SH-SY5Y (cell line): Measurements from ENCODE around the gene CFAP141.

Experiments used
- GATA2 ChIP-seq: IDR thresholded peaks from 2 replicates; pipeline ENCODE4 v1.6.1; 2011; ENCODE audit warnings: mild to moderate bottlenecking, low read depth, low read length
- GATA3 ChIP-seq: IDR thresholded peaks from 2 replicates; pipeline ENCODE4 v1.6.1; 2011; ENCODE audit warnings: low read depth, mild to moderate bottlenecking, low read length, moderate library complexity

CFAP141 gene

DNA sequence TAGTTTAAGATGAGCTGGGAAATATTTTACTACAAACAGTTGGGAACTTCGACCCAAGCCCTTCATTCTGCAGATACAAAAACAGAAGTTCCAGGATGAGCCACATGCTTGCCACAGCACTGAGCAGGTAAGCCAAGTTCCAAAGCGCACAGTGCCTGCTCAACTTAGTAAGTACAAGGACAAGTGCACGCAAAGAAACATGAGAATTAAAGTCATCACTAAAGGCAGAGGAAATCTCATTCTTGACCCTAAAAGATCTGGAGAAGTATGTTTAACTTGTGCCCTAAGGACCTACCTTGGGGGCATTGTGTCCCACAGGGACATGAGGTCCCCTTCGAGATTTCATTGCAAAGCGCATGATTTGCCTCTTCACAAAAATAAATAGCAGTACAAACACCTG, 13.4 kb upstream of the CFAP141 start:
- no peak for TF ChIP-seq GATA3
- no peak for TF ChIP-seq GATA2

DNA sequence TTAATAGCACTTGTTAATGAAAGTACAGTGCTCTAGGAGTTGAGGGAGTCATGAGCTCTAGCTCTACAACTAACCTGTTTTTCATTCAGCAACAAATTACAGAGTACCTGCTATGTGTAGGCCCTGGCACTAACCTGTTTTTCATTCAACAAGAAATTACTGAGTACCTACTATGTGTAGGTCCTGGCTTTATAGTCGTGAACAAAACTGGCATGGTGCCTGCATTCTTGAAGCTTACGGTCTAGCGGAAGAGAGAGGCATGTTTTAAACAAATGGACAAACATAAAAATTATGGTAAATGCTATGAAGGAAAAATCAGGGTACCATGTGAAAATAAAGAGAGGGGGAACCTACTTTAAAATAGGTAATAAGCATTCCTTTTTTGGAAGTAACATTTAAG, 12.4 kb upstream of the CFAP141 start:
- TF ChIP-seq GATA2 (no peak), GATA3 (no peak)

DNA sequence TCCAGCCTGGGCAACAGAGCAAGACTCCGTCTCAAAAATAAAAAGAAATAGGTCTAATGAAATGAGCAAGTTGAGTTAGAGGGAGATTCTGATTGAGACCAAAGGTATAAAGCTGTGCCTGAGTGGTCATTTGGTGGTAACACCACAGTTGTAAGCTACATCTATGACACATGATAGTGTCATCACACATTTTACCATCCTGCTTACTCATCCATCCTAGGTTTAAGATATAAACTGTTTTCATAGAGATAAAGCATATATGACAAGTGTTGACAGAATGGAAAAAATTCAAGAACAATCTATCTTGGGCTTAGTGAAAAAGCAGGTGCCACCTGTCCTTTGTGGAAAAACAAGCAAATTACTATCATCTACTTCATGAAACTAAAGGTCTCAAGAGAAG, 7.1 kb upstream of the CFAP141 start:
- TF ChIP-seq GATA2 = no peak

DNA sequence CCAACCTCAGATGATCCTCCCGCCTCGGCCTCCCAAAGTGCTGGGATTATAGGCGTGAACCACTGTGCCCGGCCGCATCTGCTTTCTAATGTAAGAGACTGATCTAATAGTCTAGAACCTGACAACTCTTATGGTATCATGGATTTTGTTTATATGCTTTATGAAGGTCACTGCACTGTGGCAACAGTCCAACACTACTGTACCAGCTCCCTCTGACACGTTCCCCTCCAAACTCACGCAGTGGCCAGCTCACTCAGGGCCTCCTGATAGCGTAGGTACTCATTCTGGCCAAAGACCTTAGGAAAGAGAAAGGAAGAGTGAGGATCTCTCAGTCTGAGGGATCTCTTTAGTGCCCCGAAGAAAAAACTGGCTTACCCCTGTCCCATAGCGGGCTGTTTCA, 6.0 kb upstream of the CFAP141 start:
- TF ChIP-seq GATA2 (no peak), GATA3 (no peak)

DNA sequence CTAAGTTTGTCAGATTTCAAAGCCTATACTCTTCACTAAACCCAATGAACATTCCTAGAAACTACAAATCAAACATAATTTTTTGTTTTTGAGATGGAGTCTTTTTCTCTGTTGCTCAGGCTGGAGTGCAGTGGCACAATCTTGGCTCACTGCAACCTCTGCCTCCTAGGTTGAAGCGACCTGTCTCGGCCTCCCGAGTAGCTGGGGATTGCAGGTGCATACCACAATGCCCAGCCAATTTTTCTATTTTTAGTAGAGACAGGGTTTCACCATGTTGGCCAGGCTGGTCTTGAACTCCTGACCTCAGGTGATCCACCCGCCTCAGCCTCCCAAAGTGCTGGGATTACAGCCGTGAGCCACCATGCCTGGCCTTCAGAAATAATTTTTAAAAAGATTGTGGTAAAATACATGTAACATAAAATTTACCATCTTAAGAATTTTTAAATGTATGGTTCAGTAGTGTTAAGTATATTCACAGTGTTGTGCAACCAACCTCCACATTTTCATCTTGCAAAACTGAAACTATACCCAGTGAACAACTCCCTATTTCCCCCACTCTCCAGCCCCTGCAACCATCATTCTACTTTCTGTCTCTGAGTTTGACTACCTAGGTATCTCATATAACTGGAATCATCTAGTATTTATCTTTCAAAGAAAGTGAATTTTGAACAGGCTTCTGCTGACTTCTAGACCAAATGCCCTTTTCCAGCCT, 2.7 kb upstream of the CFAP141 start:
- TF ChIP-seq GATA2 (no peak), GATA3 (no peak)

DNA sequence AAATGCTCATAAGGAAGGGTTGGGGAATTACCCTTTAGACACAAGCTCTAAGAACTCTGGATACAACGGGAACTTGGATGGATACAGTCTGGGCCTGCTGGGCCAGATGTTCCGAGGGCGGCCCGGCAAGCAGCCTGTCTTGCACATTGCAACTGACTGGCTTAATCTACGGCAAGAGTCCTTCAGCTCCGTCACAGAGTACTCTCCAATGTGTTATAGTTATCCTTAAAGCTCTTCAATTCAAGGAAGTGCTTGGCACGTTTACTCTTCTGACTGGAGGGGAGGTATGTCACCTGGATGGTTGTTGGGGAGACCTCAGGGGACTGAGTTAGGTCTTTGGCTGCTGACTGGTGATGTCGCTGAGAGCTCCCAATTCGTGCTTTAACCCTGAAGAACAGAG, 1.1 kb upstream of the CFAP141 start:
- TF ChIP-seq GATA3 = no peak
- TF ChIP-seq GATA2 = no peak

DNA sequence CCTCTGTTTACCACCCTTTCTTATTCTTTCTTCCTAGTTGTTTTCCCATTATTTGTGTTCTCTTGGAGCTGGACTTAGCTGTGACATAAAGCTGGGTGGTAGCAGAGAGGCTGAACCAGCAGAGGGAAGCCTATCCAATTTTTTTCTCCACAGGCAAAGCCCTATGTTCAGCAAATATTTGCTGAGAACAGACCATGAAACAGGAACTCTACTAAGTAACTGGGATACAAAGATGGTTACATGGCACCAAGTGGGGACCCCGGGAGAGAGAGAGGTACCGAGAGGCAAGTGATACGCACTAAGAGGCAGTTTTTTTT, 6.6 kb downstream of the CFAP141 start:
- TF ChIP-seq GATA3 (no peak), GATA2 (no peak)

DNA sequence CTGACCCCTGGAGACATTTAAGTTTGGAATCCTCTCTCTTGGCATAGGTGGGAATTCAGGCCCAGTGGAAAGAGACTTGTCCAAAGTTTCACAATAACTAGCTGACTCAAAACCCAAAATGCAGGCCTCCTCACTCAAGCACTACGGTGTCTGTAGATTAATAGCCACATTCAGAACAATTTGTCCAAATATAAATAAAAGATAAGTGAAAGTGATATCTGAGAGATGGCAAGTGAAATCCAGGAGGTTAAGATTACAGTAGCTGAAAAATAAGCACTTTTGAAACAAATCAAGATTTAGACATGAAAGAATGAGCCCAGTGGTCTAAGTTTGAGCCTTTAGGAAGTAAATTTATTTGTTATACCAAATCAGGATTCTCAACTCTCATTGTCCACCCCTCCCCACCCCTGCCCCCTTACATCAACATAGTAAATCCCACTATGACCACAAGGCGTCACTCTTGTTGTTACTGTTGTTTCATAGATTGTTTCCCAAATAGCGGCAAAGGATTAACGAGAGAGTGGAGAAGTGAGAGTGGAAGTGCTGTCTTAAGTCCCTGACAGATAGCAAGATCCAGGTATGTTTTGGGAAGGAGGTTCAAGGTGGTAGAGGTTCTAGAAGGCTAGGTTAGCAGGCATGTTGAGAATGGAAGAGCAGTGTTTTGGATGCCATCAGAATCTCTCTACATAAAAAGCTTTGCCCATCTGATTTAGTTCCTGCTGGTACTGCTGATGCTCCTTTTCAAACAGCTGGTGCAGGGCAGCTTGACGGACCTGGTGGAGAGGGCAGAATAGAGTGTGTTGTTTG, 7.2 kb downstream of the CFAP141 start:
- TF ChIP-seq GATA2 (no peak), GATA3 (no peak)

DNA sequence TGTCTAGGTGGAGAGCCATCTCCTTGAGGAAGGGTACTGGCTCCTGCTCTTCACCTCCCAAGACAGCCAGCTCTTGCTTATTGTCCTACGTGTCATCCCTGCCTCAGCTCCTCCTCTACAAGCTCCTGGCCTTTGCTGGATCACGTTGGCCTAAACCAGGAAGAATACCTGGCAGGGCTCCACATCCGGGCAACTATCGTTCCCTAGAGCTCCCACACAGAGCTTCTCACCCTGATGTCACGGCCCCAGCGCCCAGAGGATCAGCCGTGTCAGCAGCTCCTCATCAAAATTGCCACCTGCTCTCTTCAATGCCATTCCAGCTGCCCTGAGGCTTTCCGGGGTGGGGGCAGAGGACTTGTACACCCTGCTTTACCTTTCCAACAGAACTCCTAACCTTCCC, 12.3 kb downstream of the CFAP141 start:
- no peak for TF ChIP-seq GATA2
- TF ChIP-seq GATA3 = no peak

DNA sequence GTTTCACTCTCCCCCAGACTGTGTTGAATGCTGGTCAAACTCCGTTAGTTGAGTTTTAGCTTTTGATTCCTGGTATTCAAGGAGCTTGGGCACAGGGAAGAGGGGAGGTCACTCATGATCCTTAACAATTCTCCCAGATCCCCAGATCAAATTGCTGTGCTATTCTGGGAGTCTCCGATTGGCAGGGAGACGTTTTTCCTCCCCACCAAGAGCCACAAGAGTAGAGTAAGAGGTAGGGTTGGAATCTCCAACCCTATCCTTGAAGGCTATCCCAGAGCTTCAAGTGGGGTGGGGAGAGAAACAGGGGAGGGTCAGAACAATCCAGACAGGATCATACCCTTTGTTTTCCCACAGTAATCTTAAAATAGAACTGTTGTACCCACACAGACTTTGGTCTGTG, 13.7 kb downstream of the CFAP141 start:
- TF ChIP-seq GATA3 = no peak
- no peak for TF ChIP-seq GATA2

DNA sequence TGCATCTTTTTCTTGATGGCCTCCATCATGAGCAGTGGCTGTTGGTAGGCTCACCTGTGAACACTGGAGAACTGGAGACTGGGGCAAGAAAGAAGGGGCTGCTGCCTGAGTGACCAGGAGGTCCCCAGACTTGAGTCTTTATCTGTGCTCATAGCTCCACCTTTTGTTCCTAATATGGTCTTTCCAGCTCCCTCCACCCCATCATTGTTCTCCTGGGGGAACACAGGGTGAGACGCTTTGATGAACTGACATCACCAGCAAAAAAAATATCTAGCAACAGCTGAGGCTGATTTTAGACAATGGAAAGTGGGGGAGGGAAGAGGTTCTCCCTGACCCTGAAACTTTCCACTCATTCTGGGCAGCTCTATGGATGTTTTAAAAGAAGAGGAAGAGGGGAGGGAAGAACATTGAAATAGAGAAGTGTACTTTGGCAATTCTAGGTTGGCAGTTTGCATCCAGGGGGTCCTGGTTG, 14.1 kb downstream of the CFAP141 start, which contains the start of gene TPM3:
TSS of gene TPM3 (minus strand) at position 111 of the 472 bp plus-strand sequence. CDS start at position 29, 82 bp downstream.
- no peak for TF ChIP-seq GATA2
- no peak for TF ChIP-seq GATA3

DNA sequence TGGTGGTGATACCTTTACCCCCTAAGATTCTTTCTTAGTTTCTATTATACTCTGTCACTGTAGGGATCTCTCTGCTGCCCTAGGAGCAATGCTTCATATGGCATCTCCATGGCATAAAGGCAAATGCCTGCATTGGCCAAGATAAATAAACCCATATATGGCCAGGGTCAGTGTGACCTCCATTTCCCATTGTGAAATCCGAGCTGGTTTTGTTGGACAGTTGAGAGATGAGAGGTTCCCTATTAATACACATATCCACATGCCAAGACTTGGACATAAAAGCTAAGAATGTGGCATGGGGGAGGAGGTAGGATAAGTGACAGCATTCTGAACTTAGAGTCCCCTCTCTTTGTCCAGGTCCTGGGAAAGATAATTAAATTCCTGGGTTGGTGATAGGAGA, 15.6 kb downstream of the CFAP141 start:
- TF ChIP-seq GATA3 (no peak), GATA2 (no peak)

DNA sequence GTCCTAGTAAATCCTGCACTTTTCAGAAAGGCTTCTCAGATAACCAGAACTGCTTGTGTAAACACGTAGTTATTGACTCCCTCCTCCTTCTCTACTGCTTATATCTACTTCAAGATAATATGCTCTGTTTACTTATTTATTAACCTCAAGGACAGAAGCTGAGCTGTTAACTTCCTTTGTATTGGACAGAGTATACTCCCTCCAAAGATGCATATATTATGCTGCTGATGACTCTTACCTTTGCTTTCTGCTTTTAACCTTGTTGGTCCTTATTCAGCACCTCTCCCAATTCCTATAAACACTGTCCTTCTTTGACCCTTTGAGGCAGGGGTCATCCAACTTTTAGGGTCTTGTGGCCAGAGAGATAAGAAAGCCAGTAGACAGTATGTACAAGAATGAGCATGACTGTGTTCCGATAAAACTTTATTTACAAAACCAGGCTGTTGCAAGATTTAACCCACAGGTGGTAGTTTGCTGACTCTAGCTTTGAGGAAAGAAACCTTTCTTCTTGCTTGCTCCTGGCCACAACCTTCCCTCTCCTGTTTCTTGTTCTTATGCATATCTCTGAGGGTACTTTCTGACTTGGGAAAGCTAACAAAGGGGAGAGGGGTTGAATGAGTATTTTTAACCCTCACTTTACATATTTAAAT, 19.2 kb downstream of the CFAP141 start:
- TF ChIP-seq GATA3 (no peak), GATA2 (no peak)

DNA sequence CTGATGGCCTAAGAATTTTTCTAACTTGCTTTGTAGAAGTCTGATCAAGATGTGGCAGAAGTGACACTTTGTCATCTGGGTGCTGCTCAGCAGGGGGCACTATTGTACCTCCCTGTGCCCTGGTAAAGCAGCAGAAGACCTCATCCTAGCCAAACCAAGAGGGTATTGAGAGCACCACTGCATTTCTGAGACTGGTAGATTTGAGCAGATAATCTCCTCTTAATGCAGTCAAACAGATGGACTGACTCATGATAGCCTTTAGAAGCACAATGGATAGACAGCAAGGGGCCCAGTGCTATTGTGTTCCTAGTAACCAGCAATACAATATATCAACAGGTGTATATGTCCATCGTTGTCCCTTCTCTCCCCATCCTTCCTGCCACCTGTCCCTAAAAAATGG, 20.0 kb downstream of the CFAP141 start:
- TF ChIP-seq GATA2 (no peak), GATA3 (no peak)

DNA sequence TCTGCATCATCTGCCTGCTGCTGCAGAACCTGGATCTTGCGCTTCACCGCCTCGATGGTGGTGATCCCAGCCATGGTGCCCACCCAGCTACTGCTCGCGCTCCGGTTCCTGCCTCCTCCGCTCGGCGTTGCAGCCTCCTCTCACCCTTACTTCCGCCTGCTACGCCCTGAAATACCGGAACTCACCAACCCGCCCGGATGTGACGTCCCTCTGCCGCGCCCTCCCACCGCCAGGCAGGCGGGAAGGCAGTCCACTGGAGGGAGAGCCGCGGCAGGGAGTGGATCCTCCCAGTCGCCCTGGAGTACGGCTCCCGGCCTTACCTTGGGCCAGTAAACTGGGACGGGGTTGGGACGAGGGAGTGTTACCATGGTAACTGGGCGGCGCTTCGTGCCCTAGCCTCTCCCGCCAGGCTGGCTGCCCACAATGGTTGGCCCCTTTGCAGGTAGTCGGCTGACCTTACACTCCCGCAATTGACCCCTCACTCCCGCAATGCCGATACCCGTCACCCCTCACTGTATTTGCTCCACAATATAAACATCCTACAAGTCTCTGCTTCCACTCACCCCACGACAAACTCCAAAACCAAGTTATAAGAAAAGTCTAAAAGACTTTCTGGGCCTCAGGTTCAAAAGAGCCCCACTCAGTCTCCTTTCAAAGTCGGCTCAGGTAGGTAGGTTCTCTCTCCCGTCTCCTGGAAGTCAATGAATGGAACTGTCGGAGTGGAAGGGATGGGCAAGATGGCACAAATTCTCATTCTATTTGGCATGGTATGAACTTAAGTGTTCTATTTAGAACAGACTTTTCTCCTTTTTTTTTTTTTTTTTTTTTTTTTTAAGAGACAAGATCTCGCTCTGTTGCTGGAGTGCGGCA, 22.9 kb downstream of the CFAP141 start:
- no peak for TF ChIP-seq GATA2
- TF ChIP-seq GATA3 = no peak
